Measurements from ENCODE around the gene CLK3. TPM values are rescaled to one million over a fixed set of nuclear protein-coding genes. Genes with fewer than 3 reads are reported as not detected.
A peak's percentile ranks its signal among the peaks of the same experiment; 100 is the strongest.

Gene CLK3
- total RNA-seq, 2 donors from 2014 or later: 116 to 120 TPM

GRCh38 chr15:74619916-74620635 lies 4.4 kb downstream of the CLK3 start:
- ATAC-seq (replicated peaks in 1 of 2) (no peak), DNase-seq (no peak)
- H3K27ac Mint-ChIP-seq: no peak overlapping the region
- H3K4me3 Mint-ChIP-seq: no peak overlapping the region
- H3K27me3 Mint-ChIP-seq (ENCODE audit: low read depth): no peaks in the 10 kb centered on the region
- H3K4me1 Mint-ChIP-seq (ENCODE audit: low read depth): peaks cover 50% of the 10 kb centered on the region
- peaks cover 6 to 34% of the 10 kb centered on the region in 2 donors for H3K36me3 Mint-ChIP-seq (ENCODE audit: insufficient read depth in 2 of 2)
- no peaks in the 10 kb centered on the region for H3K9me3 Mint-ChIP-seq

- ATAC-seq (replicated peaks in 1 of 2): peak; percentile 87 to 90
- no peak overlapping the region for H3K4me3 Mint-ChIP-seq
- peak overlapping the region; percentile 43 for H3K27ac Mint-ChIP-seq
- peaks cover 8 to 36% of the 10 kb centered on the region in 2 donors for H3K36me3 Mint-ChIP-seq (ENCODE audit: insufficient read depth in 2 of 2)
- peaks cover 50% of the 10 kb centered on the region for H3K4me1 Mint-ChIP-seq (ENCODE audit: low read depth)
- peak; percentile 77 to 85 for DNase-seq
- no peaks in the 10 kb centered on the region for H3K9me3 Mint-ChIP-seq
- H3K27me3 Mint-ChIP-seq (ENCODE audit: low read depth): no peaks in the 10 kb centered on the region
These were observed 5.3 kb downstream of the CLK3 start for GRCh38 chr15:74620636-74621545.

GRCh38 chr15:74621546-74621920 lies 5.9 kb downstream of the CLK3 start:
- ATAC-seq (replicated peaks in 1 of 2): no peak
- peaks cover 51% of the 10 kb centered on the region for H3K4me1 Mint-ChIP-seq (ENCODE audit: low read depth)
- DNase-seq: no peak
- peaks cover 10 to 36% of the 10 kb centered on the region in 2 donors for H3K36me3 Mint-ChIP-seq (ENCODE audit: insufficient read depth in 2 of 2)
- no peak overlapping the region for H3K4me3 Mint-ChIP-seq
- H3K27ac Mint-ChIP-seq: no peak overlapping the region
- no peaks in the 10 kb centered on the region for H3K9me3 Mint-ChIP-seq
- no peaks in the 10 kb centered on the region for H3K27me3 Mint-ChIP-seq (ENCODE audit: low read depth)

GRCh38 chr15:74621936-74622335 lies 6.3 kb downstream of the CLK3 start:
- H3K4me3 Mint-ChIP-seq: no peak overlapping the region
- H3K27me3 Mint-ChIP-seq (ENCODE audit: low read depth): no peaks in the 10 kb centered on the region
- ATAC-seq (replicated peaks in 1 of 2) (no peak), DNase-seq (no peak)
- no peak overlapping the region for H3K27ac Mint-ChIP-seq
- no peaks in the 10 kb centered on the region for H3K9me3 Mint-ChIP-seq
- peaks cover 51% of the 10 kb centered on the region for H3K4me1 Mint-ChIP-seq (ENCODE audit: low read depth)
- peaks cover 9 to 36% of the 10 kb centered on the region in 2 donors for H3K36me3 Mint-ChIP-seq (ENCODE audit: insufficient read depth in 2 of 2)

GRCh38 chr15:74622758-74623157 lies 7.1 kb downstream of the CLK3 start:
- Mint-ChIP-seq H3K36me3 (ENCODE audit: insufficient read depth in 2 of 2) (peaks cover 9 to 34% of the 10 kb centered on the region in 2 donors), H3K27me3 (ENCODE audit: low read depth) (no peaks in the 10 kb centered on the region), H3K4me3 (no peak overlapping the region), H3K4me1 (ENCODE audit: low read depth) (peaks cover 47% of the 10 kb centered on the region), H3K9me3 (no peaks in the 10 kb centered on the region), H3K27ac (peak overlapping the region; percentile 56)
- ATAC-seq (replicated peaks in 1 of 2) (no peak), DNase-seq (no peak)

GRCh38 chr15:74624020-74624602 lies 8.5 kb downstream of the CLK3 start:
- Mint-ChIP-seq H3K27ac (no peak overlapping the region), H3K27me3 (ENCODE audit: low read depth) (no peaks in the 10 kb centered on the region), H3K4me1 (ENCODE audit: low read depth) (peaks cover 34% of the 10 kb centered on the region), H3K9me3 (no peaks in the 10 kb centered on the region), H3K36me3 (ENCODE audit: insufficient read depth in 2 of 2) (peaks cover 14 to 31% of the 10 kb centered on the region in 2 donors), H3K4me3 (no peak overlapping the region)
- DNase-seq (no peak), ATAC-seq (replicated peaks in 1 of 2) (no peak)

- ATAC-seq (replicated peaks in 1 of 2) (no peak), DNase-seq (no peak)
- Mint-ChIP-seq H3K4me3 (no peak overlapping the region), H3K4me1 (ENCODE audit: low read depth) (peaks cover 18% of the 10 kb centered on the region), H3K9me3 (no peaks in the 10 kb centered on the region), H3K27ac (peak overlapping the region; percentile 44), H3K36me3 (ENCODE audit: insufficient read depth in 2 of 2) (peaks cover 14 to 22% of the 10 kb centered on the region in 2 donors), H3K27me3 (ENCODE audit: low read depth) (no peaks in the 10 kb centered on the region)
These were observed 10.1 kb downstream of the CLK3 start for GRCh38 chr15:74625693-74626092.

- Mint-ChIP-seq H3K27ac (no peak overlapping the region), H3K4me1 (ENCODE audit: low read depth) (peaks cover 11% of the 10 kb centered on the region), H3K4me3 (no peak overlapping the region), H3K36me3 (ENCODE audit: insufficient read depth in 2 of 2) (peaks cover 14 to 18% of the 10 kb centered on the region in 2 donors), H3K27me3 (ENCODE audit: low read depth) (no peaks in the 10 kb centered on the region), H3K9me3 (no peaks in the 10 kb centered on the region)
- ATAC-seq (replicated peaks in 1 of 2) (no peak), DNase-seq (no peak)
These were observed 10.7 kb downstream of the CLK3 start for GRCh38 chr15:74626336-74626735.

GRCh38 chr15:74626752-74627692 lies 11.4 kb downstream of the CLK3 start:
- no peaks in the 10 kb centered on the region for H3K27me3 Mint-ChIP-seq (ENCODE audit: low read depth)
- H3K4me3 Mint-ChIP-seq: no peak overlapping the region
- H3K9me3 Mint-ChIP-seq: no peaks in the 10 kb centered on the region
- peaks cover 10% of the 10 kb centered on the region for H3K4me1 Mint-ChIP-seq (ENCODE audit: low read depth)
- DNase-seq (no peak), ATAC-seq (replicated peaks in 1 of 2) (peak in 1 of 2 donors; percentile 16)
- peaks cover 11 to 15% of the 10 kb centered on the region in 2 donors for H3K36me3 Mint-ChIP-seq (ENCODE audit: insufficient read depth in 2 of 2)
- H3K27ac Mint-ChIP-seq: peak overlapping the region; percentile 70

- ATAC-seq (replicated peaks in 1 of 2) (no peak), DNase-seq (no peak)
- Mint-ChIP-seq H3K27me3 (ENCODE audit: low read depth) (no peaks in the 10 kb centered on the region), H3K4me3 (no peak overlapping the region), H3K27ac (peak overlapping the region; percentile 70), H3K4me1 (ENCODE audit: low read depth) (peaks cover 10% of the 10 kb centered on the region), H3K9me3 (no peaks in the 10 kb centered on the region), H3K36me3 (ENCODE audit: insufficient read depth in 2 of 2) (peaks cover 11% of the 10 kb centered on the region in 2 donors)
These were observed 12.1 kb downstream of the CLK3 start for GRCh38 chr15:74627766-74628165.

GRCh38 chr15:74628199-74628598 lies 12.6 kb downstream of the CLK3 start:
- H3K36me3 Mint-ChIP-seq (ENCODE audit: insufficient read depth in 2 of 2): peaks cover 11% of the 10 kb centered on the region in 2 donors
- H3K27me3 Mint-ChIP-seq (ENCODE audit: low read depth): no peaks in the 10 kb centered on the region
- H3K9me3 Mint-ChIP-seq: no peaks in the 10 kb centered on the region
- H3K27ac Mint-ChIP-seq: no peak overlapping the region
- DNase-seq: no peak
- H3K4me3 Mint-ChIP-seq: no peak overlapping the region
- H3K4me1 Mint-ChIP-seq (ENCODE audit: low read depth): peaks cover 10% of the 10 kb centered on the region
- ATAC-seq (replicated peaks in 1 of 2): no peak

GRCh38 chr15:74628949-74629348 lies 13.3 kb downstream of the CLK3 start:
- H3K27ac Mint-ChIP-seq: no peak overlapping the region
- ATAC-seq (replicated peaks in 1 of 2): no peak
- no peak overlapping the region for H3K4me3 Mint-ChIP-seq
- peaks cover 10% of the 10 kb centered on the region for H3K4me1 Mint-ChIP-seq (ENCODE audit: low read depth)
- no peaks in the 10 kb centered on the region for H3K27me3 Mint-ChIP-seq (ENCODE audit: low read depth)
- H3K9me3 Mint-ChIP-seq: no peaks in the 10 kb centered on the region
- no peak for DNase-seq
- peaks cover 11% of the 10 kb centered on the region in 2 donors for H3K36me3 Mint-ChIP-seq (ENCODE audit: insufficient read depth in 2 of 2)
